Hepatocyte (in vitro differentiated cells): Measurements from ENCODE around the gene MAST4. TPM values are rescaled to one million over a fixed set of nuclear protein-coding genes. Genes with fewer than 3 reads are reported as not detected.

Experiments
- DNase-seq: peaks from one replicate; pipeline ENCODE4 v3.0.0-alpha.2; 2016; ENCODE audit warnings: low spot score
- H2AFZ ChIP-seq: fragments of 200-600 bp; sonication (generic); 2 replicates; pipeline ENCODE4 v1.6.0; 2016; ENCODE audit warnings: antibody characterized with exemption, mild to moderate bottlenecking
- H3K27ac ChIP-seq: fragments of 200-600 bp; sonication (generic); 2 replicates; pipeline ENCODE4 v1.5.1; 2016; ENCODE audit warnings: mild to moderate bottlenecking
- H3K27me3 ChIP-seq: fragments of 200-600 bp; sonication (generic); 2 replicates; pipeline ENCODE4 v1.6.1; 2016
- H3K36me3 ChIP-seq: fragments of 200-600 bp; sonication (generic); replicated peaks from 2 replicates; pipeline ENCODE4 v1.5.1; 2016; ENCODE audit warnings: low read depth; ENCODE audit not compliant: insufficient read depth
- H3K4me1 ChIP-seq: fragments of 200-600 bp; sonication (generic); 2 replicates; pipeline ENCODE4 v1.5.1; 2016; ENCODE audit warnings: mild to moderate bottlenecking, moderate library complexity; ENCODE audit not compliant: insufficient read depth
- H3K4me2 ChIP-seq: fragments of 200-600 bp; sonication (generic); 2 replicates; pipeline ENCODE4 v1.6.0; 2016
- H3K4me3 ChIP-seq: fragments of 200-600 bp; sonication (generic); 2 replicates; pipeline ENCODE4 v1.5.1; 2016; ENCODE audit warnings: mild to moderate bottlenecking
- H3K79me2 ChIP-seq: fragments of 200-600 bp; sonication (generic); 2 replicates; pipeline ENCODE4 v1.6.0; 2017; ENCODE audit warnings: mild to moderate bottlenecking
- H3K9me2 ChIP-seq: fragments of 200-600 bp; sonication (generic); replicated peaks from 2 replicates; pipeline ENCODE4 v1.6.0; 2017; ENCODE audit warnings: mild to moderate bottlenecking; ENCODE audit not compliant: insufficient read depth
- H3K9me3 ChIP-seq: fragments of 200-600 bp; sonication (generic); 2 replicates; pipeline ENCODE4 v1.5.1; 2016; ENCODE audit warnings: low read depth, mild to moderate bottlenecking
- H4K20me1 ChIP-seq: fragments of 200-600 bp; sonication (generic); 2 replicates; pipeline ENCODE4 v1.6.0; 2016; ENCODE audit warnings: mild to moderate bottlenecking; ENCODE audit not compliant: insufficient read depth, poor library complexity, severe bottlenecking
- CTCF ChIP-seq: fragments of 200-600 bp; sonication (generic); IDR thresholded peaks from 2 replicates; pipeline ENCODE4 v1.5.1; 2016; ENCODE audit warnings: antibody characterized with exemption, mild to moderate bottlenecking; ENCODE audit not compliant: poor library complexity
- EZH2 ChIP-seq: fragments of 200-600 bp; sonication (generic); IDR thresholded peaks from 2 replicates; pipeline ENCODE4 v1.6.1; 2016; ENCODE audit warnings: antibody characterized with exemption, mild to moderate bottlenecking, borderline replicate concordance
- EZH2phosphoT487 ChIP-seq: fragments of 200-600 bp; sonication (generic); IDR thresholded peaks from one replicate; pipeline ENCODE4 v1.6.1; 2018; ENCODE audit warnings: antibody characterized with exemption, mild to moderate bottlenecking, low read depth, moderate library complexity; ENCODE audit not compliant: unreplicated experiment, severe bottlenecking
- whole genome bisulfite sequencing: methylation state at CpG from one replicate; pipeline ENCODE4 v1.1.6; 2016; ENCODE audit warnings: low lambda C conversion rate; ENCODE audit errors: missing lambda C conversion rate; 5-methylcytosine and 5-hydroxymethylcytosine counted together
- polyA plus RNA-seq: library from polyadenylated mRNA; unstranded; fragments of >200 nt; fragmentation: Nextera tagmentation; extraction: Ambion mirVana; gene quantifications from 2 replicates; pipeline ENCODE4 v1.2.1, GENCODE V29; 2016
- total RNA-seq: library from RNA; depleted of rRNA; stranded (reverse); fragments of >200 nt; gene quantifications from 2 replicates; pipeline ENCODE4 v1.2.3, GENCODE V29; 2014

MAST4 gene
- total and polyA plus RNA-seq, 2 experiments from 2014 or later: 11.7 to 13.2 TPM

DNA sequence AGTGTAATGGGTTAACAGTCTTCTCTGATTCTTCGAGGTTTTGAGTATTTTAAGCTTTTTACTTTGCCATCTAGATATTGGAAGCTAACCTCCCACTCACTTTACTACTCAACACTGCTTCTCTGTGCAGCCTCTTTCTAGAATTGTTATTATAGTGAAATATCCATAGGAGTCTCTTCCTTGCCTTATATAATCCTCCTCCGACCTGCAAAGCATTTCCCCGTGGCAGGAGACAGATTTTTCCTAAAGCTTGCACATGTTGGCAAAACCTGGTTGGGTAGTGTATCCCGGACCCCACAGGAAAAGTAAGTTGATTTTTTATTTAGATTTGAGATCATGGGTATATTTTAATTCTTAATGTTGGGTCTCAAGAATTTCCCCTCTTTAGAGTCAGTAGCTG lies 351.3 kb downstream of the MAST4 start:
- no peak overlapping the region for H3K27ac ChIP-seq
- no peak overlapping the region for H3K4me3 ChIP-seq
- WGBS: 82% methylated on average over 4 of the region's 4 CpGs
- no peaks in the 10 kb centered on the region for H3K9me2 ChIP-seq
- no peak for DNase-seq
- no peaks in the 10 kb centered on the region for H3K36me3 ChIP-seq
- H4K20me1 ChIP-seq: no peaks in the 10 kb centered on the region
- no peaks in the 10 kb centered on the region for H3K79me2 ChIP-seq
- TF ChIP-seq CTCF (no peak), EZH2 (no peak), EZH2phosphoT487 (no peak)
- no peak overlapping the region for H2AFZ ChIP-seq
- H3K4me2 ChIP-seq: no peak overlapping the region
- no peaks in the 10 kb centered on the region for H3K27me3 ChIP-seq
- no peaks in the 10 kb centered on the region for H3K9me3 ChIP-seq
- peaks cover 5% of the 10 kb centered on the region for H3K4me1 ChIP-seq

GRCh38 chr5:66949066-66949465 lies 352.9 kb downstream of the MAST4 start:
- no peak overlapping the region for H3K4me2 ChIP-seq
- no peak overlapping the region for H3K27ac ChIP-seq
- no peaks in the 10 kb centered on the region for H3K36me3 ChIP-seq
- H3K79me2 ChIP-seq: no peaks in the 10 kb centered on the region
- H3K27me3 ChIP-seq: no peaks in the 10 kb centered on the region
- TF ChIP-seq EZH2phosphoT487 (no peak), CTCF (no peak), EZH2 (no peak)
- no peak overlapping the region for H2AFZ ChIP-seq
- no peaks in the 10 kb centered on the region for H3K9me2 ChIP-seq
- no peak for DNase-seq
- peaks cover 5% of the 10 kb centered on the region for H3K4me1 ChIP-seq
- WGBS: 92% methylated on average over 4 of the region's 4 CpGs
- no peaks in the 10 kb centered on the region for H3K9me3 ChIP-seq
- H3K4me3 ChIP-seq: no peak overlapping the region
- no peaks in the 10 kb centered on the region for H4K20me1 ChIP-seq

DNA sequence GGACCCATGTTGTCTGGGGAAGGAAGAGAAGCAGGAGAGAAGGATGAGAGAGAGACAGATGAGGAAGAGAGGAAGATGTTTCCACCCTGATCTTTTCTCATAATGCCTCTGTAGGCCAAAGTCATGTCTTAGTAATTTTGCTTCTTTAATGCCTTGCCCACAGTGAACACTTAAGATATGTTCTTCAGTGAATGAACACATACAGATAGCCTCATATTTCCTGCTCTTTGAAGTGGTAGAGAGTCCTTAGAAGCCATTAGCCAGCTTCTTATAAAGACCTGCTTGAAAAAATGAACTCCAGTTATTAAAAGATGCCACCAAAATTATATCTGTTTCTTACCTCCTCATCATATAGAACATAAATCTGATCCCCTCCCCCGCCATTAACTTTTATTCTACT lies 356.0 kb downstream of the MAST4 start:
- H3K79me2 ChIP-seq: no peaks in the 10 kb centered on the region
- WGBS: 95% methylated on average over 1 of the region's 1 CpG
- no peak for DNase-seq
- H2AFZ ChIP-seq: no peak overlapping the region
- H3K27ac ChIP-seq: no peak overlapping the region
- no peak overlapping the region for H3K4me3 ChIP-seq
- H3K4me2 ChIP-seq: no peak overlapping the region
- H3K27me3 ChIP-seq: no peaks in the 10 kb centered on the region
- TF ChIP-seq EZH2phosphoT487 (no peak), EZH2 (no peak)
- H3K36me3 ChIP-seq: no peaks in the 10 kb centered on the region
- no peaks in the 10 kb centered on the region for H3K9me2 ChIP-seq
- no peaks in the 10 kb centered on the region for H4K20me1 ChIP-seq
- H3K4me1 ChIP-seq: no peaks in the 10 kb centered on the region
- H3K9me3 ChIP-seq: no peaks in the 10 kb centered on the region

DNA sequence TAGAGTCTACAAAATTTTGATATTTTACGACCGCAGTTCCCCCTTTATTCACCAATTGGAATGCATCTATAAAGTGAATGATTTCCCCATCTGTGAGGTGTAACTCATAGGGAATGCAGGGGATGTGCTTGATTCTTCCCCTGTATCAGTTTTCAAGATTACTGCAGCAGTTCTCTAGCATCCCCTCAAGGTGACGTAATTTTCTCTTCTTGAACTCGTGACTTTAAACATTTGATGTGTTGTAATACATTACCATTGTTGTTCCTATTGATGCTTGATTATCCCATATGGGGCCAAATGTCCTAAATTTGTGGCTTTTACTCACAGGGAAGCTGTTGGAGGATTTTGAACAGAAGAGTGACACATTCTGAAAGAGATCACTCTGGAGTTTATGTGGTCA lies 360.2 kb downstream of the MAST4 start:
- H3K4me2 ChIP-seq: no peak overlapping the region
- H3K27ac ChIP-seq: no peak overlapping the region
- no peak overlapping the region for H3K4me3 ChIP-seq
- 94% methylated on average over 4 of the region's 4 CpGs for WGBS
- no peaks in the 10 kb centered on the region for H3K9me3 ChIP-seq
- H3K4me1 ChIP-seq: peaks cover 27% of the 10 kb centered on the region
- H3K79me2 ChIP-seq: no peaks in the 10 kb centered on the region
- H4K20me1 ChIP-seq: no peaks in the 10 kb centered on the region
- H3K27me3 ChIP-seq: no peaks in the 10 kb centered on the region
- H3K36me3 ChIP-seq: no peaks in the 10 kb centered on the region
- DNase-seq: no peak
- no peaks in the 10 kb centered on the region for H3K9me2 ChIP-seq
- H2AFZ ChIP-seq: no peak overlapping the region
- TF ChIP-seq EZH2: no peak
- no peak for TF ChIP-seq CTCF
- TF ChIP-seq EZH2phosphoT487: no peak
